DMS153 (cell line): ENCODE data around the gene ZBTB26.
"Not testable (repeated sequence)": the region's sequence is repeated elsewhere in the genome, so short reads cannot be mapped to it uniquely, and the experiment has no call there.

Source experiments
- DNase-seq: peaks from one replicate; lab custom pipeline; 2025; lab: John Stamatoyannopoulos, UW

Gene ZBTB26

GRCh38 chr9:122923947-122924346 is 7.4 kb downstream of the ZBTB26 start:
- DNase-seq, result no peak

- no peak for DNase-seq
Observed at GRCh38 chr9:122922713-122923112, 8.6 kb downstream of the ZBTB26 start.

GRCh38 chr9:122918310-122918709 is 13.0 kb downstream of the ZBTB26 start:
- DNase-seq, result no peak

GRCh38 chr9:122912964-122913673 is 18.2 kb downstream of the ZBTB26 start, which contains the start of gene ZBTB6:
Gene ZBTB6, minus strand, starts transcription at chr9:122913323. Its CDS starts 1,251 bp downstream, at chr9:122912072.
- peak; percentile 51 for DNase-seq

GRCh38 chr9:122912671-122912963 is 18.7 kb downstream of the ZBTB26 start:
- no peak for DNase-seq

GRCh38 chr9:122906122-122906521 is 25.2 kb downstream of the ZBTB26 start:
- not testable (repeated sequence) for DNase-seq

GRCh38 chr9:122904823-122905710 is 26.2 kb downstream of the ZBTB26 start, which contains the start of gene RC3H2:
Gene RC3H2, minus strand, starts transcription at chr9:122905359. Its CDS starts 7,850 bp downstream, at chr9:122897509.
- peak; percentile 99 for DNase-seq

- DNase-seq, result no peak
Observed at GRCh38 chr9:122904466-122904822, 26.9 kb downstream of the ZBTB26 start.

- no peak for DNase-seq
Observed at GRCh38 chr9:122900791-122901190, 30.5 kb downstream of the ZBTB26 start.

- no peak for DNase-seq
Observed at GRCh38 chr9:122897969-122898368, 33.3 kb downstream of the ZBTB26 start.

GRCh38 chr9:122888480-122888879 is 42.8 kb downstream of the ZBTB26 start:
- no peak for DNase-seq

- DNase-seq, result no peak
Observed at GRCh38 chr9:122883125-122883524, 48.2 kb downstream of the ZBTB26 start.

- DNase-seq, result no peak
Observed at GRCh38 chr9:122879443-122879842, 51.9 kb downstream of the ZBTB26 start.

GRCh38 chr9:122875523-122875922 is 55.8 kb downstream of the ZBTB26 start:
- DNase-seq, result no peak

- not testable (repeated sequence) for DNase-seq
Observed at GRCh38 chr9:122867276-122867675, 64.0 kb downstream of the ZBTB26 start.

- DNase-seq, result no peak
Observed at GRCh38 chr9:122866079-122866478, 65.2 kb downstream of the ZBTB26 start.
